Measurements from ENCODE around the gene APOBEC3B.
"Not testable (repeated sequence)": the region's sequence is repeated elsewhere in the genome, so short reads cannot be mapped to it uniquely, and the experiment has no call there.

Gene APOBEC3B

DNA sequence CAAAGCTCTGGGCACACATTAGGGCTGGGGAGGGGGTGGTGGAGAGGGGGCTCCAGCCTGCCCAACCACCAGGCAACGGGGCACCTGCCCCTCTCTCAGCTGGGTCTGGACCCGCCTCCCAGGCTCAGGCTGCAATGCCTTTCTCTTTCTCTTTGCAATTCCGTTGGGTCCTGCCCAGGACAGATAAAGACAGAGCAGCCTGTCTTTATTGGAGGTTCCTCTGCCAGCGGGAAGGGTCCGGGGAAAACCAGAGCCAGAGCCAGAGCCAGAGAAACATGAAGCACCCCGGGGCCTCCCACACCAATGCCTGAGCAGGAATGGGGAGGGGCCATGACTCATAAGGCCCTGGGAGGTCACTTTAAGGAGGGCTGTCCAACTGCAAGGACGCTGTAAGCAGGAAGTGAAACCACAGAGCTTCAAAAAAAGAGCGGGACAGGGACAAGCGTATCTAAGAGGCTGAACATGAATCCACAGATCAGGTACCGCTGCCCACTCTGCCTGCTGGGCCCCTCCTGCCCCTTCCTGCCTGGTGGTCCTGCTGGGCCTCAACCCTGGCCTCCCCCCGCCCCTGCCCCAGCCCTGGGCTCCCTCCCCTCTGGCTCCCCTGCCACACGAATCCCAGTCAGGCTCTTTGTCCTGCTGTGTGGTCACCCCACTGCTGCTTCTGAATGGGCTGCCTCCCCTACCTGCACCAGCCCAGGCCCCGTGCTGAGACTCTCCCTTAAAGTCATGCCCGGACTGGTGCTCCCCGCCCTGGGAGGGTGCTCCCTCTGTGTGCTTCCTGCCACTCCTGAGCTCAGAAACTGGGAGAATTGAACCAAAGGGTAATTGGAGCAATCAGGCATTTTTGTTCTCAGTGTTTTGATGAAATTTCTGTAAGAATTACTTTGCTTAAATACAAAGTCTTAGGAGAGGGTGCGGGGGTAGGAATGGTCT, at the start of gene APOBEC3B:
TSS of gene APOBEC3B (plus strand) at position 356 of the 936 bp plus-strand sequence. CDS start at position 463, 107 bp downstream.
- DNase-seq (ENCODE audit: low spot score), result peak; percentile 52

DNA sequence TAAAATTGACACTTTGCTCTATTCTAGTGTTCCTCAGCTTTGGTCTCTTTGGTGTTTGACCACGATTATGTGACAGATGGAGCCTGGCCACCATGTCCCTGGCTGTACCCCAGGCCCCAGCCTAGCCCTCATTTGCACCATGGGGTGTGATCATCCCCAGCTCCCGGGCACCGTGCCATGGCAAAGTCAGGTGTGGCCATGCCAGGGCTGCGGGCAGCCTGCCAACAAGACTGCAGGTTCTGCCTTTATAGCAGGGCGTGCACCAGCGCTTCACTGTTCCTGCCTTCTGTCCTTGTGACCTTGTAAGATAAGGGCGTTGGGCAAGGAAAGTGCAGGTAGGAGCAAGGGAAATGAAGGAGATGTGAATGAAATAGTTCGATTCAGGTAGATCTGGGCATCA, 47.1 kb upstream of the APOBEC3B start:
- no peak for DNase-seq (ENCODE audit: low spot score)

DNA sequence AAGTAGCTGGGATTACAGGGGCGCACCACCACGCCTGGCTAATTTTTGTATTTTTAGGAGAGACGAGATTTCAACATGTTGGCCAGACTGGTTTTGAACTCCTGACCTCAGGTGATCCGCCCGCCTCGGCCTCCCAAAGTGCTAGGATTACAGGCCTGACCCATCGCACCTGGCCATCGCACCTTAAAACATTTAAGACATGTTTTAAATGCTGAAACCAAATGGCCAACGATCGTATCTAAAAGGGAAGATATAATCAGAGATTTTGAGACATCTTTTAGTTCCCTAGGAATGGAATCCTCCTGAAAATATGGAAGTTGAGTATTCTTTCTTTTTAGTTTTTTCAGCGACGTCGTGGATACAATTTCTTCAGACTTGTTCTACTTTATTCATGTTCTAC, 46.5 kb upstream of the APOBEC3B start:
- no peak for DNase-seq (ENCODE audit: low spot score)

DNA sequence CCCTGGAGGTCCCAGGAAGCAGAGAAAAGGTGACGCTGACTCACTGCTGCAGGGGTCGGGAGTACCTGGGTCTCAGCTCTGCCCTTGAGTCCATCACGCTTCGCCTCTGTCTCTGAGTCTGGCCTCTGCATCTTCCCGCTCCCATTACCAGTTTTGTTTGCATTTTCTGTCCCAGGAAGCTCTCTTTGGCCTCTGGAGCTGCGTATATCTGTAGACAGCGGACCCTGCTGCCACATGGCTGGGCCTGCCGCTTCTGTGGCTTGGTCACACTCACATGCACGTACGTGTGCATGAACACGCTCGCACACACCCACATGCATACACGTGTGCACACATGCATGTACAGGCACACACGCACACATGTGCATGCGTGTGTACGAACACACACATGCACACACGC, 45.6 kb upstream of the APOBEC3B start:
- no peak for DNase-seq (ENCODE audit: low spot score)

DNA sequence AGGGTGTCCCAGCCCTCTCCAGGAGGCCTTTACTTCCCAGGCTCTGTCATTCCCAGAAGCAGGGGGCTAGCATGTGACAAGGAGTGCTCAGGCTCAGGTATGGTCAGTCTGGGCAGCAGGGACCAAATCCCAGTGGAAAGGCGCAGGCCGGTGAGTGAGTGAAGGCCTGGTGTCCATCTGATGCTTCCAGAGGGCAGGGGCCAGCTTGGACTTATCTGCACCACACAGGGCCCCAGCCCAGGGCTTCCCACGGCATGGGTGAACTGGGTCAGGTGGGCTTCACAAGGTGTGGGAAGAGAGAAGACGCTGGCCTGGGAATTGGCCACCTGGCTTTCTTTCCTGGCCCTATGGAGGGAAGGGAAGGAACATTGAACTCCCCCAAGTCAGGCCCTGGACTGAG, 45.1 kb upstream of the APOBEC3B start:
- no peak for DNase-seq (ENCODE audit: low spot score)

DNA sequence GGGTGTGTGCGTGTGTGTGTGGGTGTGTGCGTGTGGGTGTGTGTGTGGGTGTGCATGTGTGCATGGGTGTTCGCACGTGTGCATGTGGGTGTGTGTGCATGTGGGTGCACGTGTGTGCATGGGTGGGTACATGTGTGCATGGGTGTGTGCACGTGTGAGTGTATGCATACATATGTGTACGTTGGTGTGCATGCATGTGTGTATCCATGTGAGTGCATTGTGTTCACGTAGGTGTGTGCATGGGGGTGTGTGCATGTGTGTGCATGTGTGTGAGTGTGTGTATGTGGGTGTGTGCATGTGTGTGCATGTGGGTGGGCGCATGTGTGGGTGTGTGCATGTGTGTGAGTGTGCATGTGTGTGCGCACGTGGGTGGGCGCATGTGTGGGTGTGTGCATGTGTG, 44.6 kb upstream of the APOBEC3B start:
- DNase-seq (ENCODE audit: low spot score), result no peak

DNA sequence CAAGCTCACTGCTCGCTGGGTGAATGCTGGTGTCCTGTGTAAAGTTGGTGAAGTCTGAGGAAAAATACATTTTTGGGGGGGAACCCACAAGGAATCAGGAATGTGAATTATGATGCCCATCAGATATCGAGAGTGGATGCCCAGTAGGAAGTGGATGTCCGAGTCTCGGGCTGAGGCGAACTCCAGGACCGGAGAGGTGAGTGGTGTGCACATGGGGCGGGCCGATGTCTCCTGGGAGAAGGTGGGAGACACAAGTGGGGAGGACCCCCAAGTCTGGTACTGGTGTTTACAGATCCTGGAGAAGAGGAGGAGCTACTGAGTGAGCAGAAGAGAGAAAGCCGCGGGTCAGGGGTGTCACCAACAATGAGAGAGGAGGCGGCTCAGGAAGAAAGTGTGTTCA, 43.9 kb upstream of the APOBEC3B start:
- no peak for DNase-seq (ENCODE audit: low spot score)

DNA sequence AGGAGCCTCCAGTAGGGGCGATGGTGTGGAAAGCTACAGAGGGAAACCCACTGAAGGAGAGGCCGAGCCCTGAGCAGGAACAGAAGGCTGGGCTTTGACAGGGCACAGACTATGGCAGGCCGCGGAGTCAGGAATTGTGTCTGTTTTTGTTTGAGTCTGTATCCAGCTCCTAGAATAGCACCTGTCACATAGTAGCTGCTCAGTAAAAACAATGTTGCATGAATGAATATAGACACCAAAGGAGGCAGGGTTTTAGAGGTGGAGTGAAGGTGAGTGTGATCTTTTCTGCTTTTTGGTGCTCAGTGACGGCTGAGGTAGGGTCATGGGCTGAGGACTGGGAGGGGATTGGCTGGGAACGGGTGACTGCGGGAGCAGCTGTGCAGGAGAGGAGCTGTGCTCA, 43.2 kb upstream of the APOBEC3B start:
- DNase-seq (ENCODE audit: low spot score), result no peak

DNA sequence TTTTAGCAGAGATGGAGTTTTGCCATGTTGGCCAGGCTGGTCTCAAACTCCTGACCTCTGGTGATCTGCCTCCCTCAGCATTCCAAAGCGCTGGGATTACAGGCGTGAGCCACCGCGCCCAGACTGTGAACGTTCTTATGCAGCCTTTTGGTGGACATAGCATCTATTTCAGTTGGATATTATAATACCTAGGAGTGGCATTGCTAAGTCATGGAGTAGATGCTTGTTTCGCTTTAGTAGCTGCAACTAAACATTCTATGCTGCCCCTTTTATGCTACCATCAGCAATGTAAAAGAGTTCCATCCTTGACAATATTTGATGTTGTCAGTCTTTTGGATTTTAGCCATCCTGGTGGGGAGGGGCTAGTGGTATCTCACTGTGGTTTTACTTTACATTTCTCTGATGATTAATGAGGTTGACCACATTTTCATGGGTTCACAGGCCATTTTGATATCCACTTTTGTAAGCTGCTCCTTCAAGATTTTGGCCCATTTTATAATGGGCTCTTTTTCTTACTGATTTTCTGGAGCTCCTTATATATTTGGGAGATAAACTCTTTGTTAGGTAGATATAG, 41.2 kb upstream of the APOBEC3B start:
- DNase-seq (ENCODE audit: low spot score), result no peak

DNA sequence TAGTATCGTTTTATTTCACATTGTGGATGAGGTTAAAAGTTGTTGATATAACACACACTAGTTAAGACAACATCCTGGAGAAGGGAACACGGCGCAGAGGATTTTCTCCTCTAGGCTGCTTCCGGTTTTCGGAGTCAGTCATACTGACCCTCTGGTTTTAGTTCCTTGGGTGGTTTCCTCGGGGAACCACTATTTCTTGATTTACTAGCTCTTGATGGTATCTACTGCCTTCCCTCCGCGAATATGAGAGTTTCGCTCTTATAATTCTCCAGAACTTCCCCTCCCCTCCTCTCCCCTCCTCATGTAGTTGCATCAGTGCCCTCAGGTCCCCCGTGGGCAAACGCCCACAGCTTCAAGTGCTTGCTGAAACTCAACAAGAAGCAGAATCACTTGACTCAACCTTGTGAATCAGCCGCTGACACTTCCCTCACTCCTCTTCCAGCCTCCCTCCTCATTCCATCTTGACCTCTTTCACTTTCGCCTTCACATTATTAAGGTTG, 40.6 kb upstream of the APOBEC3B start:
- peak; percentile 14 for DNase-seq (ENCODE audit: low spot score)

DNA sequence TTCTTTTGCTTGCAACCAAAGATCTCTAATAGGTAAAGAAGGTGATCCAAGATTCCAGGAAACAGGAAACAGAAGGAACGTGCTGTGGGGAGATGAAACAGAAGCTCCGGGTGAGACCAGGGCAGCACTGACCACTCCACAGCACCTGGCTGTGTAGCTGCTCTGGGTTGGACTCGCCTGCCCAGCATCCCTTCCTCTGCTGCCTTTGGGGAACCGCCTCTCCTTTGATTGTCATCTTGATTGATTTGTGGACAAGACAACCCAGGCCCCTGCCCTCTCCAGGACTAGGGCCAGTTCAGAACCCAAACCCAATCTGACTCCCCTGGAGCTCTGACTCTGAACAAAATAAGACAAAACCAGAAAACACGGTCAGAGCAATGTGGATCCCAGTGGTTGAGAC, 39.4 kb upstream of the APOBEC3B start:
- no peak for DNase-seq (ENCODE audit: low spot score)

DNA sequence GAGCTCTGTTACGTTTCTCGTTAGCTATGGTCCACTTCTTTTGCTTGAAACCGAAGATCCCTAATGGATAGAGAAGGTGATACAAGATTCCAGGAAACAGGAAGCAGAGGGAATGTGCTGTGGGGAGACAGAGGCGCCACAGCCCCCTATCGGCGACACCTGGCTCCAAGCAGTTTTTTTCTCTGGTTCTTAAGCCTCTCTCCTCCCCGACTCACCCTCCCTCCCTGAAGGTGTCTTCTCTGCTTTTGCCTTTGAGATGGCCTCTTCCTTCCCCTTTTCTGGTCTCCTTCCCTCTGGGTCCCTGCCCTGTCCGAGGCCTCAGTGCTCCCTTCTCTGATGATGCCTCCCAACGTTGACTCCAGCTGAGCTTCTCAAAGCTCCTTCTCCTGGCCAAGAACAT, 38.9 kb upstream of the APOBEC3B start:
- no peak for DNase-seq (ENCODE audit: low spot score)

DNA sequence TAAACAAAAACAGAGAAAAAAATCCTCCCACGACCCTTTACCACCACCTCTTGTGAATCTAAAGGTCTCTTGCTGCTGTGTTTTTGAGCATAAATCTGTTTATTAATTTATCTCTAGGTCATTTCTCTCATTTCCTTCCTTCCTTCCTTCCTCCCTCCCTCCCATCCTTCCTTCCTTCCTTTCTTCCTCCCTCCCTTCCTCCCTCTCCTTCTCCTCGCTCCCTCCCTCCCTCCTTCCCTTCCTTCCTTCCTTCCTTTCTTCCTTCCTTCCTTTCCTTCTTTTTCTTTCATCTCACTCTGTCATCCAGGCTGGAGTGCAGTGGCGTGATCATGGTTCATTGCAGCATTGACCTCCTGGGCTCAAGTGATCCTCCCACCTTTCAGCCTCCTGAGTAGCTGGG, 38.3 kb upstream of the APOBEC3B start:
- DNase-seq (ENCODE audit: low spot score), result no peak

DNA sequence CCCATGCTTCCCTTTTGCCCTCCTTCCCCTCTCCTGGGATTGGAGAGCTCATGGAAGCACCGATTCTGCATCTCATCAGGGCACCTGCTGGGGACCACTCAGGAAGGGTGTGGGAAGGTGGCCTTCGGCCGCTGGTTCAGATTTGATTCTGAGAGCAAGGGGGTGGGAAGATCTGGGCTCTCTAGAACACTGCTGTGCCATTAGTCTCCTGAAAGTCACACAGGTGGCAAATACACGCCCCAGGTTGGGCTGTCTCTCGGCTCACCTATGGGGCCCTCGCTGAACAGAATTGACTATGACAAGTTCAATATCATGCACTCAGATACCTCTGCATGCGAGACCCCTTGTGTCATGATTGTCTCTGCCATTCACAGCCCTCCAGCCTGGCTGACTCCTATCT, 37.5 kb upstream of the APOBEC3B start:
- DNase-seq (ENCODE audit: low spot score), result no peak

DNA sequence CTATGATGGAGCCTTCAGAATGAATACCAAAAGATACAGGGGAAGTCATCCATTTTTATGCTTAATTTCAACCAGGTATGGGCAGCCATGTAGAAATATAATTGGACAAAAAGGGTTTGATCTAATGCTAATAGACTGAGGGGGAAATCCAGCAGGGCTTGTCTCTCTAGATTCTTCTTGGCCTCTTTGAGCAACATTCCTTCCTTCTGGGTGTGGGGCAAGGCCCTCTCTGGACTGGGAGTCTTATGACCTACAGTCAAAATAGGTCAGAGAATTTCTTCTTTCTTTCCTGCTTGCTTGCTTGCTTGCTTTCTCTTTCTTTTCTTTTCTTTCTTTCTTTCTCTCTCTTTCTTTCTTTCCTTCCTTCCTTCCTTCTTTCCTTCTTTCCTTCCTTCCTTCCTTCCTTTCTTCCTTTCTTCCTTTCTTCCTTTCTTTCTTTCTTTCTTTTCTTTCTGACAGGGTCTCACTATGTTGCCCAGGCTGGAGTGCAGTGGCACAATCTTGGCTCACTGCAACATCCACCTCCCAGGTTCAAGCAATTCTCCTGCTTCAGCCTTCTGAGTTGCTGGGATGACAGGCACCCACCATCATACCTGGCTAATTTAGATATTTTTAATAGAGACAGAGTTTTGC, 36.3 kb upstream of the APOBEC3B start:
- not testable (repeated sequence) for DNase-seq (ENCODE audit: low spot score)

DNA sequence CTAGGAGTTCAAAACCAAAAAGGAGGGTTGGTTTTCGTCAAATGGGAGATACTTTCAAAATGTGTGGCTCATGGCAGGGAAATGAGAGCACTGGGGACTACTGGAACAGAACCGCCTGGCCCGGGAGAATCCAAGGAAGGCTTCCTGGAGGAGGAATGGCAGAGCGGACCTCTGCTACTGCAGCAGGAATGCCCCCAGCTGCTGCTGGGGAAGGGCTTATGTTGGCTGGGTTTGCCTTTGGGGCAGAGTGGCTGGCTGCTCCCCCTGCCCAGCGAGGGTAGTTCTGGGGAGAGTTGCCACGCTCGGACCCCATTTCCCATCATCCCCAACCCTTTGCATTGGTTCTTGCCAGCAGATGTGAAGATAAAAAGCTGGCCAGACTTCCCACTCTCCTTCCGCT, 35.4 kb upstream of the APOBEC3B start:
- DNase-seq (ENCODE audit: low spot score), result no peak

DNA sequence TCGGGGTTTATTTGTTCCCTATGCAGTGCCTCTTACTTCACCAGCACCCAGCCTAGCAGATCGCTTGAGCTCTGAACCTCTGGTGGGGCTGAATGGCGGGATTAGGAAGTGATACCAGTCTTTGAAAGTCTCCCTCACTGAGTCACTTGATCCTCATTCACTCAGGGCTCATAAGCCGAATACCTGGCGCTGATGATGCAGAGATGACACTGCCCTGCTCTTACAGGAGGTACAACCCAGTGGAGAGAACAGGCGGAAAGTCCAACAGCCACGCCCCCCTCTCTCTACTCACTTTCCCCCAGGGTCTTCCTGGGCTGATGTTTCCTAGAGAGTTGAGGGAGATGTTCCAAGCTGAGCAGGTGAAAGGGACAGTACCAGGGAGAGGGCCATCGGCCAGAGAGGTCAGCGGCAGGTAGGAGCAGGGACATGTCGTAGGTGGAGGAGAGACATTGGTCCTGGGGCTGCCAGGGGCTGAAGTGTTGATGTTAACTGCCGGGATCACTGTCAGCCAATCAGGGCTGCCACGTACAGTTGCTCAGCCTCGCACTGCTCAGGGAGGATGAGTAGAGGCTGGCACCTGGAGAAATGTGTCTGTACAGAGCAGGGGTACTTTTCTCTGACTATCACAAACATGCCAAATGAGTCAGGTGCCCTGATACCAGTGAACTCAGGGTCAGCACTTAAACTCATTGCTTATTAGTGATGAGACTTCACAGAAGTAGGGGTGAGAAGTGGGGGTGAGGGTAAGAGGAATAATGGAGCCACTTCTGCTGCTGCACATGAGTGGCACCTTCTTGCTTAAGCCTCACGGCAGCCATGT, 34.6 kb upstream of the APOBEC3B start:
- DNase-seq (ENCODE audit: low spot score), result no peak

DNA sequence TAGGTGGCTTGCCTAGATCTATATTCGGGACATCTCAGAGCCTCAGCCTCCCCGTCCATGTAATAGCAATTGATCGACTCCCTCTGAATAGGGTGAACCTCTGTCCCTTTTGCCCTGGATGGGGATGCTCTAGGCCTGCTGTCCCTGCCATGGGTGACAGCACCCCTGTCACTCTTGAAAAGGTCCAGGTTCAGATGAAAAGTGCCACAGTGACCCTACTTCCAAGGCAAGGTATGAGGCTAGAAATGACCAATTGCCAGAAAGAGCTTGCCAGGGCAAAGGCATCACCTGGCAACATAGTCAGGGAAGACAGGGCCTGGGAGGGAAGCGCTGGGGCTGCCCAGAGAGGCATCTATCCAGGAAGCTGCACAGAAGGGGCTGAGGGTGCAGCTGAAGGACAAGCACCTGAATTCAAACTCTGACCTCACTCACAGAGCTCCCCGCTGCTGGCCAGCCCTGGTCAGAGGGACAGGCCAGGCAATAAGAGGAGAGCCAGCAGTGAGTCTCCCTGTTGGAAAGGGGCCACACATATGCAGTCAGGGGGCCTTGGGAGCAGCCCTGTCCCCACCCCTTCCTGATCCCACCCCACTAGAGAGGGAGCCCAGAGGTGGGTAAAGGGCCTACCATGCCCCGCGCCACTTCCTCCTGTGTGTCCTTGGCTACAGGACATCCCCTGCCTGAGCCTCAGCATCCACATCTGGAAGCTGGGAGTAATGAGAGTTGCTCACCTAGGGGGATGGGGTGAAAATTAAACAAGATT, 33.8 kb upstream of the APOBEC3B start:
- no peak for DNase-seq (ENCODE audit: low spot score)

DNA sequence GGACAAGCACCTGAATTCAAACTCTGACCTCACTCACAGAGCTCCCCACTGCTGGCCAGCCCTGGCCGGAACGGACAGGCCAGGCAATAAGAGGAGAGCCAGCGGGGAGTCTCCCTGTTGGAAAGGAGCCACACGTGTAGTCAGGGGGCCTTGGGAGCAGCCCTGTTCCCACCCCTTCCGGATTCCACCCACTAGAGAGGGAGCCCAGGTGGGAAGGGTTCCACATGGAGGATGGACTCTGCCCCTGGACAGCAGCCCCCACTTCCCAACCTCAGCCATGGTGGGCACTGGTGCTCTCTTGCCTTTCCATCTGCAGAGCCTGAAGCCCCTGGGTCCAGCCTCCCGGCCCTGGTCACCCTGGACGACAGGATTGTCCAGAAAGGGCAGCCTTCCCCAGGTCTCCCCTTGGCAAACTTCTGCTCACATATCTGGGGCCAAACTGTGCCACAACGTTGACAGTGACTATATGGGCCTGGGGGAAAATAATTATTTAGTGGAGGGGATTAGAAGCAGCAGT, 32.2 kb upstream of the APOBEC3B start:
- no peak for DNase-seq (ENCODE audit: low spot score)

DNA sequence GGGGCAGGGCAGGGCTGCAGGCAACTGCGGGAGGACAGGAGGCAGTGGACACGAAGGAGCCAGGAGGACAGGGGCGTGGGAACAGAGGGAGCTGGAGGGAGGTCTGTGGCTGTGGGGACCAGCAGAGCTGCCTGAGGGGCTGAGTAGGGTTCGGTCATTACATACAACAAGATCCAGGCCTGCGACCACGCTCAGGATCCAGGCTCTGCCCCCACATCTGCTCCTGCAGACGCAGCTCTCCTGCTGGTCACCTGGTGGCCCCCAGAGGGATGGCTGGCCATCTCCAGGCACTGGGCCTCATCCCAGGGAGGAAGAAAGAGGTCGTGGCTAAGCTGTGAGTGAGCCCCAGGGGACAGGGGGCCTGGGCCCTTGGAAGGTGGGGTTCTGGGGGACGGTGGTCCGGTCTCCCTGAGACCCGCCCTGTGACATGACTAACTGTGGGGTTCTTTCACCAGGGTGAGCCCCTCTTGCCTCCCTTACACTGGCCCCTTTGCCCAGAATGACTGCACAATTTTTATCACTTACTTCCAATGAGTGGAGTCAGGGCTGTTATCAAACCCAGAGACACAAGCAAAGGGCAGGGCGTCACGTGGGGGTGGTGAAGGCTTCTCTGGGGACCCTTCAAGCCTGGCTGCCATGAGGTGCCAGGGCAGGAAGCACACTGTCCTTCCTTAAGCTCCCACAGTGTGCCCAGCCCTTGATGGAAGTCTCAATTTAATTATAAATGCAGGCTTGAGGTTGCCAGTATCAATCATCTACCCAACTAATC, 31.4 kb upstream of the APOBEC3B start:
- DNase-seq (ENCODE audit: low spot score), result no peak
